Epithelial cell of prostate (primary cell): ENCODE data around the gene EWSR1.

Experiments
- DNase-seq: peaks from one replicate; pipeline ENCODE4 v3.0.0-alpha.2; 2011; ENCODE audit warnings: low read depth, low spot score
- H3K27ac ChIP-seq: fragments of 450-650 bp; 2 replicates; pipeline ENCODE4 v1.5.1; 2017; ENCODE audit warnings: mild to moderate bottlenecking

Gene EWSR1

GRCh38 chr22:29266564-29267461 lies 1.3 kb upstream of the EWSR1 start:
- no peak for DNase-seq
- peak overlapping the region; percentile 76 for H3K27ac ChIP-seq

- no peak for DNase-seq
- H3K27ac ChIP-seq = peak overlapping the region; percentile 76
Measured at GRCh38 chr22:29267462-29267857, 608 bp upstream of the EWSR1 start.

- no peak for DNase-seq
- peak overlapping the region; percentile 76 for H3K27ac ChIP-seq
Measured at GRCh38 chr22:29268511-29269229, 602 bp downstream of the EWSR1 start.

- no peak for DNase-seq
- H3K27ac ChIP-seq = peak overlapping the region; percentile 76
Measured at GRCh38 chr22:29269230-29269604, 1.1 kb downstream of the EWSR1 start.

- H3K27ac ChIP-seq = peak overlapping the region; percentile 76
- no peak for DNase-seq
Measured at GRCh38 chr22:29269731-29270474, 1.8 kb downstream of the EWSR1 start.

GRCh38 chr22:29270475-29271271 lies 2.6 kb downstream of the EWSR1 start:
- H3K27ac ChIP-seq = no peak overlapping the region
- peak; percentile 10 for DNase-seq

- H3K27ac ChIP-seq = no peak overlapping the region
- no peak for DNase-seq
Measured at GRCh38 chr22:29272624-29273023, 4.6 kb downstream of the EWSR1 start.

- H3K27ac ChIP-seq = no peak overlapping the region
- DNase-seq = no peak
Measured at GRCh38 chr22:29275167-29275566, 7.1 kb downstream of the EWSR1 start.

- no peak overlapping the region for H3K27ac ChIP-seq
Measured at GRCh38 chr22:29275819-29276565, 7.9 kb downstream of the EWSR1 start.

GRCh38 chr22:29277927-29278326 lies 9.9 kb downstream of the EWSR1 start:
- H3K27ac ChIP-seq = no peak overlapping the region
- DNase-seq = no peak

More at GRCh38 chr22:29275819-29276565, 7.9 kb downstream of the EWSR1 start:
- DNase-seq = no peak

- no peak overlapping the region for H3K27ac ChIP-seq
- DNase-seq = no peak
Measured at GRCh38 chr22:29284196-29284595, 16.1 kb downstream of the EWSR1 start.

- no peak overlapping the region for H3K27ac ChIP-seq
- DNase-seq = no peak
Measured at GRCh38 chr22:29288837-29289236, 20.8 kb downstream of the EWSR1 start.

- DNase-seq = no peak
- no peak overlapping the region for H3K27ac ChIP-seq
Measured at GRCh38 chr22:29290061-29290460, 22.0 kb downstream of the EWSR1 start.

- H3K27ac ChIP-seq = no peak overlapping the region
- DNase-seq = no peak
Measured at GRCh38 chr22:29291215-29291614, 23.1 kb downstream of the EWSR1 start.

GRCh38 chr22:29292379-29292778 lies 24.3 kb downstream of the EWSR1 start:
- DNase-seq = no peak
- H3K27ac ChIP-seq = no peak overlapping the region

GRCh38 chr22:29298641-29299040 lies 30.6 kb downstream of the EWSR1 start:
- no peak for DNase-seq
- H3K27ac ChIP-seq = no peak overlapping the region

GRCh38 chr22:29299136-29299900 lies 31.2 kb downstream of the EWSR1 start:
- H3K27ac ChIP-seq = no peak overlapping the region
- no peak for DNase-seq

- DNase-seq = no peak
- no peak overlapping the region for H3K27ac ChIP-seq
Measured at GRCh38 chr22:29300467-29300806, 32.4 kb downstream of the EWSR1 start.
